Stimulated activated CD8-positive, alpha-beta memory T cell treated with anti-CD3 and anti-CD28 coated beads, Interleukin-12 subunit alpha, Interleukin-12 subunit beta, amount 100 ng/mL, for 24 hours (primary cell): ENCODE measurements around the gene TGFBRAP1.
"Not testable (repeated sequence)": the region's sequence is repeated elsewhere in the genome, so short reads cannot be mapped to it uniquely, and the experiment has no call there.

Experiments used
- DNase-seq: peaks from one replicate; pipeline ENCODE4 v3.0.0-alpha.2; 2020; ENCODE audit errors: extremely low read depth

Gene TGFBRAP1

DNA sequence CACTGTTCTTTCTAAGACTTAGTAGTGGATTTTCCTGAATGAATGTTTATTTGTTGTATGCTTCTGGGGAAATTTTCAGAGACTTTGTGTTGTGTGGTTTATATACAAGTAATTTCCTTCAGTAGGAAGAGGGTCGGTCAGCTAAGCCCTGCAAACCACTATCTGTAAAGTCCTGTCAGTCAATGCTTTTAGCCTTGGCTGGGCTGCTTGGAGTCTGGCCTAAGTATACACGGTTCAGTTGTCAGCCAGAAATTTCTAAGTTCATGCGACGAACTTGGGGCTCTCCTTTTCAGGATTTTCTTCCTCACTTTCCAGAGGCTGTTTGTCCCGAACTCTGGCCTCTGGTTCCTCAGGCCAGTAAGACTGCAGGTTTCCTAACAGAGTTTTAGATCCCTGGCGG is 29.1 kb upstream of the TGFBRAP1 start:
- DNase-seq: no peak

DNA sequence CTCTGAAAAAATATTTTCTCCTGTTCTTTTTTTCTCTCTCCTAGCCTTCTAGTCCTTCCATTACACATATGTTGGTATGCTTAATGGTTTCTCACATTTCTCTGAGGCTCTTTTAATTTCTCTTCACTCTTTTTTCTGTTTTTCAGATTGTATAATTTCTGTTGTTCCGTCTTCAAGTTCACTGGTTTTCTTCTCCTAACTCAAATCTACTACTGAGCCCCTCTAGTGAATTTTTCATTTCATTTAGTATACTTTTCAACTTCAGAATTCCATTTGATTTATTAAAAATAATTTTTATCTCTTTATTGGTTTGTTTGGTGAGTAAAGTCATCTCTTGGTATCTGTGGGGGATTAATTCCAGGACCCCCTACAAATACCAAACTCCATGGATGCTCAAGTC is 27.6 kb upstream of the TGFBRAP1 start:
- no peak for DNase-seq

DNA sequence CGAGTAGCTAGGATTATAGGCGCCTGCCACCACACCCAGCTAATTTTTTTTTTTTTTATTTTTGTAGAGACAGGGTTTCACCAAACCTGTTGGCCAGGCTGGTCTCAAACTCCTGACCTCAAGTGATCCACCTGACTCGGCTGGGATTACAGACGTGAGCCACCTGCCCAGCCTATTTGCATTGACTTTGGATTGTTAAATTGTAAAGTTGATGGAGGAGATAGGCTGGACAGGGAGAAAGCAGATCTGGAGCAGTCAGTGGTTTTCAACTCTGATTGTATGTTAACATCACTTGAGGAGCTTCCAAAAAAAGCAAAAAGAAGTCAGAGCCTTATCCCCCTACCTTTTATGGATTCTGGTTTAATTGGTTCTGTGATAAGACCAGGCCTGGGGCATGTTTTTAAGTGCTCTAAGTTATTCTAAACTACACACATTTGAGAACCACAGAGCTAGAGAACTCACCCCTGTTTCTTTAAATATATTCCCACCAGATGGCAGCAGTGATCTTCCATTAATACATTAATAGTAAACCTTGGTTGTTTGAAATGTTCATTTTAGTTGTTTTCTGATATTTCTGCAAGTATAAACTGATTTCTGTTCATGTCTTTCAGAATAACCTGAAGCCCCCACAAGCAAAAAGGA is 15.3 kb upstream of the TGFBRAP1 start:
- no peak for DNase-seq

DNA sequence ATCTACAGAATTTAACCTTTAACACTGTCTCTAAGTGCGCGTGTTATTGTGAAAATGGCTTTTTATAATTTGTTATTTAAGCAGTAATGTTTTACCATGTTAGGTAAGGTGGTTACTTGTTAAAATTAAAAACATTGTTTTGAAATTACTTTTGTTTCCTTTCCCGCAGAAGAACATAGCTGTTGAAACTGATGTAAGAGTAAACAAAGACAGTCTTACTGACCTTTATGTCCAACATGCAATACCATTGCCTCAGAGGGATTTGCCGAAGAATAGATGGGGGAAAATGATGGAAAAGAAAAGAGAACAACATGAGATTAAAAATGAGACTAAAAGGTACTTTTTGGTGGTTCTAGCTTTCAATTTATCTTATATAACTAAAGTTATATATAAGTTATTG is 9.9 kb upstream of the TGFBRAP1 start:
- DNase-seq: no peak

DNA sequence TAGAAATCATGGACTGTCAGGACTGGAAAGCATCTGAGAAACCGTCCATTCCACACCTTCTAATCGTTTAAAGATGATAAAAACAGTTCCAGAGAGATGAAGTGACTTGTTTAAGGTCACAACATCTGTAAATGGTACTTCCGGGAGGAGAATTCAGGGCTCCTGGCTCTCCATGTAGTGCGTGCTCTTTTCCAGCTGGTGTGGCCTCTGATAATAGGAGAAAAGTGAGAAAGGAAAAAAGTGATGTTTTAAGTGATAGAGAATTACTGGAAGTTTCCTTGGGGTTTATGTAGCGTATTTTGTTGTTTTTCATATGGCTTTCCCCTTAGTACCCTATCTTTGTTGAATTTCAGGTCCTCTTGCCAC is 8.5 kb upstream of the TGFBRAP1 start:
- DNase-seq: no peak

DNA sequence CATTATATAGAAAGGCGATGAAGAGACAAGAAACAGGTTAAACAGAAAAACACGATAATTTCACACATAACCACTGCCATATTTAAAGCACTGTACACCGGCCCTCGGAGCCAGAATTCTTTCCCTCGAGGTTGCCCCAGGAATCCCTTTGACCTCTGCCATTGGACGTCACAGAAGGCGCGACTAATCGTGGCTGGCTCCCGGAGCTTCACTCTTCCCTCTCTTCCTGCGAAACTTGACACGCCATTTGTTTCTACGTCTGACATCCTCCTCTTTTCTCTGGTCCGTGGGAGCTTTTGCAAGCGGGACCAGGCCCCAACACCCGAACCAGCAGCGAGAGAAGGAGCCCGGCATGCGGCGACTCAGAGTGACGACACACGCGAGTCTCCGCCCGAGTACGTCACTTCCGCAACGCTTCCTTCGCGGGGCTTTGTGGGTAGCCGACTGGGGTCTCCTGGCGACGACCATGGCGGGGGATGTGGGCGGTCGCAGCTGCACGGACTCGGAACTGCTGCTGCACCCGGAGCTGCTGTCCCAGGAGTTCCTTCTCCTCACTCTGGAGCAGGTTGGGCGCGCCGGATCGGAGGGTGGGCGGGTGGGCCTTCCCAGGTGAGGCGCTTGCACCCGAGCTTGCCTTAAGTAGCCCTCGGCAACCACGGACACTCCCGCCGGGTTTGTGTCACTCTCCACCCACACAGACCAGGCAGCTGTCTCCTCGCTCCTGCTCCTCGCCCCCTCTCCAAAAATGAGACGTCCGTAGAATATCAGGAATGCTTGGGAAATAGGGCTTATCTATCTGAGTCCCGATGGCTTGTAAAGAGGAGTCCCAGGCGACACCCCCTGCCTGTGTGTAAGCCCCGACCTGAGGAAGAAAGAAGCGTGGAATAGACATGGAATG is 7.8 kb upstream of the TGFBRAP1 start, which contains the start of gene C2orf49:
Gene C2orf49, plus strand, starts transcription at position 419 of the 898 bp plus-strand sequence. Its CDS starts 48 bp downstream, at position 467.
- DNase-seq: peak; percentile 72

DNA sequence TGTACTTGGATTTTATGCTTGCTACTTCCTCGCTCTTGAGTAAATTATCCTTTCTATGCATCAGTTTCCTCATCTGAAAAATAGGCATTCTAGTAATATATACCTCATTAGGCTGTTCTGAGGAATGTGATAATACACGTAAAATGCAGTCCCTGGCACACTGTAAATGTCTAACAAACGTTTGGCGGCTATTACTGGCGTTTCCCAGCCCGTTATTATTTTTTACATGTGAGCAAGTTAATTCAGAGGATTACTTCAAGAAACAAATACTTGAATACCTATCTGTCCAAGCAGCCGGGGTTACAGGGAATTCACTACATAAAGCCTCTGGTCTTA is 7.2 kb upstream of the TGFBRAP1 start:
- no peak for DNase-seq

DNA sequence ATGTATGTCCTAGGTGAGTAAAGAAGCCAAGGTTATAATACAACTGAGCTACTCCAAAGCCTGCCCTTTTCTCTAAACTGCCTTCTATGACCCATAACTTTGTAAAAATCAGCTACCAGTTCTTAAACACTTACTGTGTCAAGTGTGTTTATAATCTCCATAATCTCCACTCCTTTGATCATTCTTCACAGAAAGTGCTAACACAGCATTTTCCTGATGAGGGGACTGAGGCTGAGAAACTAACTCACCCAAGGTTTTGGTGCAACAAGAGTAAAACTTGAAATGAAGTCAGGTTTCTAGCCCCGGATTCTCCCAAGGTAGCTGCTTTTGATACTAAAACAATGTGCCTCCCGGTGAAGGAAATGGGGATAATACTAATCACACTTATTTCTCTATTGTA is 5.9 kb upstream of the TGFBRAP1 start:
- DNase-seq: no peak

DNA sequence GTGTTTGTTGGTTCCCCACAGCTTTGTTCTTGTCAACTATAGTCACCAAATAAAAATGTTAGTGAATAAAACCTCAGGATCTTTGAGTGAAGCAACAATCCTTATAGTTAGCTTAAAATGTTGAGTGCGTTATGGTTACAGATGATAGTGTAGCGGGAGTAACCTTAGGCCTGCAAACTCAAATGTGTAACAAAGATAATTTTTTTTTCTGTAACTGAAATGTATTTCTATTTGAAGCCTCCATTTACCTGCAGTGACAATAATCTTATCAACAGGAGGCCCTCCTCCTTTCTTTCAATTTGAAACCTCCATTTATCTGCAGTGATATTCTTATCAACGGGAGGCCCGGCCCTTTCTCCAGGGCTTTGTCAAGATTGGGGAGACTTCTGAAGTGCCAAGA is 4.7 kb upstream of the TGFBRAP1 start:
- no peak for DNase-seq

DNA sequence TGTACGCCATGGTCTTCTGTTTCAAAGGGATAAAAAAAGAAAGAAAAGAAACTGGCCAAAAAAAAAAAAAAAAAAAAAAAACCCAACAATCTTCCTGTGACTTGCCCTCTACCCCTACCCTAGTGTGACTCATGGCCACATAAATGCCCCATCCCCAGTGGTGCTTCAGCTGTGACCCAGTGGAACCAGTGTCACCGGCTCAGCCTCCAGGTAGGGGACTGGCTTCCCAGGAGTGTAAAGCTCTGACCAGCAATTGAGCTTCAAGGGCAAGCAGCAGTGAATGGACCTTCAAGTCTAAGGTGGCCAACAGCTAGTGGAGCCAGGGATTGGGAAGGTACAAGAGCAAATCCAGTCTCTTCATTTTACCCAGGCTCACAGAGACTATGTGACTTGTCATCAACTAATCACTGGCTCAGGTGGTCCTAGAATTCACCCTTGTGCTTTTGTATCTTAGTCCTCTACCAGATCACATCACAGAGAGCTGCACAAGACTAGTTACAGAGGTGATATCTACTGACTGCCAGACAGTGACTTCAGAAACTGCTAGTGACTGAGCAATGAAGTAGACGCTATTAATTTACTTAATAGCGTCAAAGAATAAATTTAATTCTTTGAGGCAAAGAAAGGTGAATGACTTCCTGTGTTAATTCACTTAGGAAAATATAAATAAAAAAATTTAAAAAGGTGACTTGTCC is 1.3 kb upstream of the TGFBRAP1 start:
- no peak for DNase-seq

DNA sequence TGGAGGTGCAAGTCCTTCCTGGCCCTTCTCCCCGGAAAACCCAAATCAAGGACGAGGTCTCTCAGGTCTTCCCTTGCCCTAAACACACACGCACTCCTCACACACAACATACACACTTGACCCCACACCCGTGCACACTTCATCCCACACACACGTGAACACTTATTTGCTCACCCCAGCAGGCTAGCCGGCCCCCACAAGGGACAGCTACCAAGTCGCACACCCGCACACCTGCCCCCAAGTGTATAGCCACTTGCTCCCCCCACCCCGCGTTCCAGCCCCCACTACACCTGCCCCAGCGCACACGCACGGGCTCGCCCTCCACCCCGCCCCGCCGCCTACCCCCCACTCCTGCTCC is 359 bp downstream of the TGFBRAP1 start:
- DNase-seq: no peak

DNA sequence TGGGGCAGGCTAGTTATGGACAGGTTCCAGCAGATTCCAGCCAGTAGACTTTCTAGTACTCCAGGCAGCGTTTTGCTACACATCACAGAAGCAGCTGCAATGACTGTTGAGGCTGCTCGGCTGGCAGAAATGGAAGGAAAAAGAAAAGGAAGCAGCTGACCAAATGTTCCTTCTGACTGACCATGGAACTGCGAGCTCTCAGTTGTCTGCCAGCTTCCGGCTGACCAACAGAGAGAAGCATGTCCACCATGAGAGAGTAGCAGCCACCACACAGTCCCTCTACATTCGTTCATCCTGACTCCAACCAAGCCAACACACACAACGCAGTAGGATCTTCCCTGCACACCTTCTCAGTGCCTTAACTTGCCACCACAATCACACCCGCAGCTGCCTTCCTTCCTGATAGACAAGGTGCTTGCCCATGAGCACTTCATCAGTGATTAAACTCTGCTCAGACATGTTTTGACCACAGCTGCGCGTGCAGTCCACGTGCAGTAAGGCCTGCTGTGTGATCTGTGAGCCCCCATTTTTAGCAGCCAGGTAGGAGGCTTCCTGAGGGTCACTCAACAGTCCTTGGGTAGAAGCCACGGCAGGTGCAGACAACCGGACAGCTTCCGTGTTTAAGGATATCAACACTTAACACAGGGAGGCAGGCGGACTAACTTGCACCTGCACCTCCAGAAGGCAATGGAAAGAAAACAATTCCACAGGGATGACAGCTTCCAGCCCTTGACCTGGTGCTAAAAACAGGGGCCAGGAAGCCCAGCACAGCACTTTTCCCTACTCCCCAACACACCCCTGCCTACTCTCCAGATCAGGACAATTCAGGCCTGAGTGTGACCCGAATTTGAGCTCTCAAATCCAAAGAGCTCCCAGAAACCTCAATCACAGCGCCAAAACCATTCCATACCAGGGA is 996 bp downstream of the TGFBRAP1 start:
- no peak for DNase-seq

DNA sequence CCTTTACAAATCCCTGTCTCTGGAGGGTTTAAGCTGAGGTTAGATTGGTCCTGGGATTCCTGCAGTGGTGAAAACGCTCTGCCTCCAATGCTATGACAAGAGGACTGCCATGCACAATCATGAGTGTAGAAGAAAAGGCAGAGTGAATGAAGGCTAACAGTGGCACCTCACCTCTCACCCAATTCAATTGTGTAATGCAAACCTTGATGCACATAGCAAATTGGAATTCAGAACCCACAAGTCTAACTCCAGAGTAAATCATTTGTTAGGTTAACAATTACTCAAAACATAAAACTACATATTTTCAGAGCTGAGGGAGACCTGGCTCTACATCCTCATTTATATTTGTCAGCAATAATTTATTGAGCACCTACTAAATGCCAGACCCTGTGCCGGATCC is 1.8 kb downstream of the TGFBRAP1 start:
- no peak for DNase-seq

DNA sequence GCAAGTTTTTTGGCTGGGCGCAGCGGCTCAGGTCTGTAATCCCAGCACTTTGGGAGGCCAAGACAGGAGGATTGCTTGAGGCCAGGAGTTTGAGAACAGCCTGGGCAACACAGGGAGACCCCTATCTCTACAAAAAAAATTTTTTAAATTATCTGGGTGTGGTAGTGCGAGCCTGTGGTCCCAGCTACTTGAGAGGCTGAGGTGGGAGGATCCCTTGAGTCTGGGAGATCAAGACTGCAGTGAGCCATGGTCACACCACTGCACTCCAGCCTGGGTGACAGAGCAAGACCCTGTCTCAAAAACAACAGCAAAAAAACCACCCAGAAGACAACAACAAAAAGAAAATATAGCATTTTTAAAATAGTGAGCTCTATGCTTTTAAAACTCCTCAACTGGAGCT is 2.3 kb downstream of the TGFBRAP1 start:
- DNase-seq: not testable (repeated sequence)

DNA sequence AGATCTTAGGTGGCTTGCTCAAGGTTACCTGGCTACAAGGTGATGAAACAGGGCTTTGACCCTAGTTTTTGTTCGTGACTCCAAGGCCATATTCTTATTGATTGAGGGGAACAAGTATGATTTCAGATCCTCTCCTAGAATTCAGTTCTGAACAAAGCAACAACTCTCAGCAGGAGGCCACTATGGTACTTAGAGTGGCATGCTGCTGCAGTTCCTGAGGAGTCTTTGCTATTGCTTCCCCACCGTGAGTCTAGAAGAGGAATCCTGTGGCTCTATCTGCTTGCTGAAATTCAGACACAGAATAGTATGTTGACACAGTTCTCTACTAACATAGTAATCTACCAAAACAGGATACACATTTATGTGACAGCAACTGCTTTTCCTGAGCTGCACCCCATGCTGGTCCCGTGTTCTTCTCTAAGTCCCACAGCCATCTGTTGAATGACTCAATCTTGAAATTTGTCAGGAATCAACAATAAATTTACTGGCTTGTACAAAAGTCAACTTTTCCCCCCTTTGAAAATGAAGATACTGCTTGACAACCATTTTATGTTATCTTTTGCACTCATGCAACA is 4.1 kb downstream of the TGFBRAP1 start:
- no peak for DNase-seq

DNA sequence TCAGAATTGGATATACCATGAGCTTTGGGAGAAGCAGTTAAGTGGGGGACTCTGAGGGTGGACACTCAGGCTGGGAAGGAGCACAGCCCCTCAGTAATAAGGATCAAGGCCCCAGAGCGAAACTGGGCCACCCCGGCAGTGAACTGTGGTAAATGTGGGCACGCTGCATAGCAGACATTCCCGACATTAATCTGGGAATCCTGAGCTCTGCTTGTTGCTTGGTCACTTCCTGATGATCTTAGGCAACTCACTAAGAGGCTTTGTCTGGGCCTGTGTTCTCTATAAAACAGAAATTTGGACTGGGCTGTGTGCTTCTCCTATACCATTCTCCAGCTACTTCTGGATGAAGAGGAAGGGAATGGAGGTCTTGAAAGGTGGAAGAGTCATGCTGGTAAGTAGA is 4.8 kb downstream of the TGFBRAP1 start:
- no peak for DNase-seq

DNA sequence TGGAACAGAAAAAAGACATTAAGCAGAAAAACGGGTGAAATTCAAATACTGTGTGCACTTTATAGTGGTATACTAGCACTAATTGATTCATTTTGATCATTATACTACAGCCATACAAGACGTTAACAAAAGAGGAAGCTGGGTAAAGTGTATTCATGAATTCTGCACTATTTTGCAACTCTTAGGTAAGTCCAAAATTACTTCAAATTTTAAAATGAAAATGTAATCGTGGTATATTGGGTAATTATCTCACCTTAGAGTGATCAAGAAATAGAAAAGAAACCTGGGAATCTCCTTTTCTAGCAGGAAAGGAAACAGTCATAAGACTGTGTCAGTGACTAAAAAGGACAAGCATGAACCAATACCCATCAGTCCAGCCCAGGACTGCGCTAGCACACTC is 5.4 kb downstream of the TGFBRAP1 start:
- DNase-seq: no peak

DNA sequence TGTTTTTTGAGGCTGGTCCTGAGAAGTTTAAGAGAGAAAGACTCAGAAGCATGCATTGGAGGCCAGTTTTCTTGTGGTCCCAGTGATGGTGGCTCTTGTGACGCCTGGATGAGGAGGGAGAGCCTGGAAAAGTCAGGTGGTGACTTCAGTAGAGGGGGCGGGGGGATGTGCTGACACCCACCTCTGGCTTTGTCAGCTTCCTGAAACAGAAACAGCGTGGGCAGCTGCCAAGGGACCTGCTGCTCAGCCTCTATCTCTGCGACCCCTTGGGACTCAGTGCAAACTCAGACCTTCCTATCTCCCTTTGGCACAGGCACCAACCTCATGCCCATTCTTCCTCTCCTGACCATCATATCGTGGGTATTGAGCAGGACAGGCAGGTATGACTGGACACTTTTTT is 6.4 kb downstream of the TGFBRAP1 start:
- no peak for DNase-seq

DNA sequence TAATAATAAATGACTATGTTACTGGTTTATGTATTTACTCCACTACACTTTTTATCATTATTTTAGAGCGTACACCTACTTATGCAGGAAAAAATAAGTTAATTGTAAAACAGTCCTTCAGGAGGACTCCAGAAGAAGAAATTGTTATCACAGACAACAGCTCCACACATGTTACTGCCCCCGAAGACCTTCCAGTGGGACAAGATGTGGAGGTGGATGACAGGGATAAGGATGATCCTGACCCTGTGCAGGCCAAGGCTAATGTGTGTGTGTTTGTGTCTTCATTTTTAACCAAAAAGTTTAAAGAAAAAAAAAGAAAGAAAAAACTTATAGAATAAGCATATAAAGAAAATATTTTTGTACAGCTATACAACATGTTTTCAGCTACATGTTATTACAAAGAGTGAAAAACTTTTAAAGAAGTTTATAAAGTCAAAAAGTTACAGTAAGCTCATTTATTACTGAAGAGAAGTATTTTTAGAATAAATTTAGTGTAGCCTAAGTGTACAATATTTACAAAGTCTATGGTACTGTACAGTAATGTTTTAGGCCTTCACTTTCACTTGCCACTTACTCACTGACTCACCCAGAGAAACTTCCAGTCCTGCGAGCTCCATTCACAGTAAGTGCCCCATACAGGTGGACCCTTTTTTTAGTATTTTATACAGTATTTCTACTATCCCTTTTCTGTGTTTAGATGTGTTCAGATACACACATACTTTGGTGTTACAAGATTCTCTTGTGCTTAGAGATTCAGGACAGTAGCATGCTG is 7.5 kb downstream of the TGFBRAP1 start:
- DNase-seq: no peak

DNA sequence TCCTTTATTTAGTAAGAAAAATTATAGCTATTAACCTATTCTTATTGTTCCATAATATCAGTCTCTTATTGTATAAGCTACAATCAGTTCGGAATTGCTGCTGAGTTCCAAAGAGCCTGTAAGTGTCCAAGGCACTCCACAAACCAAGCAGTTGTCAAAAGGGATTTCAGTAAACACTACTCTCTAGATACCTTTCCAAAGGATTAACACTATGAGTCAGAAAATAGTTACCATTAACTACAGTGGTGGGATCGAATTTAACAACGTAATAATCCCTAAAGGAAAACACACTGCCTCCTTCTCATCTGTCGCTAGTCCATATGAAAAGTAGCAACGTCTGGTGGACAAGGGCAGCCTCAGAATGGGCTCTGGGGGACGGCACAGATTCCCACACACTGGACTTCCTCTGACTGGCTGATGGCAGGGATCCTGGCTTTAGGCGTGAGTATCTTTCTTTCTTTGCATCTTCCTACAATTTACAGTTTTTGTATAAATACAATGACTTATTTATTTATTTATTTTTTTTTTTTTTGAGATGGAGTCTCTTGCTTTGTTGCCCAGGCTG is 8.8 kb downstream of the TGFBRAP1 start:
- DNase-seq: no peak
